ENCODE measurements around the gene ASXL3. TPM values are rescaled to one million over a fixed set of nuclear protein-coding genes. Genes with fewer than 3 reads are reported as not detected.

Gene ASXL3
- polyA plus RNA-seq, 1 donor (not counting 4 experiments of a cell fraction or from before 2014, with no cell fraction given), result not detected

DNA sequence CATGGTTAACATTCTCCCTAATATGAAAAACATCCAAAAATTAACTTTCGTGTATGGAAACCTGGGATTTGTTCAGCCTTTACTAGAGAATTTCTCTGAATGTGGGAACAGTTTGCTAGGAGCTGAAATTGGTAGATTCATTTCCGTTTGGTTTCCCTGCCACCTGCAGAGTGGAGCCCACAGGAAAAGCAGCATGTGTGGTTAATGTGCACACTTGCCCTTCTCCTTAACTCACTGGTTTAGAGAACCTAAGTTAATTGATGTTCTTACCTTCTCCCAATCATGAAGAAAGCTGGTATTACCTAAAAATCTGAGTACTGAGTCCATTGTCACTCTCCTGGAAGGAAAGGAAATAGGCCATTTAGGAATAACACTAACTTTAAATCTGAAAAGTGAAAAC is 37.6 kb upstream of the ASXL3 start:
- H3K27me3 ChIP-seq (ENCODE audit: control insufficient read depth, extremely low read depth, insufficient read depth, low read length), result no peaks in the 10 kb centered on the region
- no peak overlapping the region for H3K9ac ChIP-seq (ENCODE audit: control insufficient read depth, extremely low read depth, insufficient read depth, low read length)
- DNase-seq (ENCODE audit: low read depth, low spot score) (no peak), FAIRE-seq (no peak)
- dilution Hi-C loops (cut with MboI; ENCODE audit: extremely low pct_ligation_motif_present, low sequenced_read_pairs), result no loop called here
- H3K9me3 ChIP-seq (ENCODE audit: control insufficient read depth, low read depth, low read length), result no peaks in the 10 kb centered on the region
- no peaks in the 10 kb centered on the region for H4K20me1 ChIP-seq (ENCODE audit: control insufficient read depth, extremely low read depth, insufficient read depth, low read length)
- TF ChIP-seq, protein P1, sequence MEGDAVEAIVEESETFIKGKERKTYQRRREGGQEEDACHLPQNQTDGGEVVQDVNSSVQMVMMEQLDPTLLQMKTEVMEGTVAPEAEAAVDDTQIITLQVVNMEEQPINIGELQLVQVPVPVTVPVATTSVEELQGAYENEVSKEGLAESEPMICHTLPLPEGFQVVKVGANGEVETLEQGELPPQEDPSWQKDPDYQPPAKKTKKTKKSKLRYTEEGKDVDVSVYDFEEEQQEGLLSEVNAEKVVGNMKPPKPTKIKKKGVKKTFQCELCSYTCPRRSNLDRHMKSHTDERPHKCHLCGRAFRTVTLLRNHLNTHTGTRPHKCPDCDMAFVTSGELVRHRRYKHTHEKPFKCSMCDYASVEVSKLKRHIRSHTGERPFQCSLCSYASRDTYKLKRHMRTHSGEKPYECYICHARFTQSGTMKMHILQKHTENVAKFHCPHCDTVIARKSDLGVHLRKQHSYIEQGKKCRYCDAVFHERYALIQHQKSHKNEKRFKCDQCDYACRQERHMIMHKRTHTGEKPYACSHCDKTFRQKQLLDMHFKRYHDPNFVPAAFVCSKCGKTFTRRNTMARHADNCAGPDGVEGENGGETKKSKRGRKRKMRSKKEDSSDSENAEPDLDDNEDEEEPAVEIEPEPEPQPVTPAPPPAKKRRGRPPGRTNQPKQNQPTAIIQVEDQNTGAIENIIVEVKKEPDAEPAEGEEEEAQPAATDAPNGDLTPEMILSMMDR (optimal IDR thresholded peaks at IDR 0.05 in 1 of 3, IDR thresholded peaks at IDR 0.05 in 1 of 3, conservative IDR thresholded peaks at IDR 0.05 in 1 of 3; ENCODE audit: extremely low read depth in 1 of 3, insufficient read depth in 2 of 3, low read length in 3 of 3), result no peak
- no peak for TF ChIP-seq EZH2 (IDR thresholded peaks at IDR 0.05; ENCODE audit: low read length)
- no peak overlapping the region for H2AFZ ChIP-seq (ENCODE audit: control insufficient read depth, low read length)
- no peaks in the 10 kb centered on the region for H3K36me3 ChIP-seq (ENCODE audit: control insufficient read depth in 2 of 2, extremely low read depth in 1 of 2, insufficient read depth in 2 of 2, low read length in 2 of 2)
- H3K4me2 ChIP-seq (ENCODE audit: control insufficient read depth, extremely low read depth, insufficient read depth, low read depth, low read length), result no peak overlapping the region
- no peaks in the 10 kb centered on the region for H3K79me2 ChIP-seq (ENCODE audit: control insufficient read depth, insufficient read depth, low read length)
- H3K27ac ChIP-seq (ENCODE audit: control insufficient read depth, insufficient read depth, low read length), result no peak overlapping the region
- no peaks in the 10 kb centered on the region for H3K9me1 ChIP-seq (ENCODE audit: control insufficient read depth, extremely low read depth, insufficient read depth, low read length)
- no peak overlapping the region for H3K4me3 ChIP-seq (ENCODE audit: control insufficient read depth in 2 of 3, extremely low read depth in 1 of 3, insufficient read depth in 2 of 3, low read depth in 1 of 3, low read length in 3 of 3)
- H3K4me1 ChIP-seq (ENCODE audit: control insufficient read depth, extremely low read depth, insufficient read depth, low read length), result no peaks in the 10 kb centered on the region

DNA sequence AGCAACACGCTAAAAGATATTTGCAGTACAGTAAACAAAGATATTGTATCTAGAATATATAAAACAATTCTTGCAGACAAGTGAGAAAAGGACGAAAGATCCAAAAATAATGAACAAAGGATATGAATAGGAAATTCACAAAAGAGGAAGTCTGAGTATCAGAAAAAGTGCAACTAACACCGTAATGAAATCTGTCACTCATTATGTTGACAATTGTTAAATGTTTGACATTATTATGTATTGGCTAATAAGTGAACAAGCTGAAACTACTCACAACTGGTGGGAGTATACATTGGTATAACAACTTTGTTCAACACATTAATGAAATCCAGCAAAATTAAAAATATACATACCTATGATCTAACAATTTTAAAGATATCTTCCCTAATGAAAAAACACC is 36.7 kb upstream of the ASXL3 start:
- FAIRE-seq (no peak), DNase-seq (ENCODE audit: low read depth, low spot score) (no peak)
- H4K20me1 ChIP-seq (ENCODE audit: control insufficient read depth, extremely low read depth, insufficient read depth, low read length), result no peaks in the 10 kb centered on the region
- no peak overlapping the region for H2AFZ ChIP-seq (ENCODE audit: control insufficient read depth, low read length)
- H3K36me3 ChIP-seq (ENCODE audit: control insufficient read depth in 2 of 2, extremely low read depth in 1 of 2, insufficient read depth in 2 of 2, low read length in 2 of 2), result no peaks in the 10 kb centered on the region
- H3K79me2 ChIP-seq (ENCODE audit: control insufficient read depth, insufficient read depth, low read length), result no peaks in the 10 kb centered on the region
- no peak overlapping the region for H3K9ac ChIP-seq (ENCODE audit: control insufficient read depth, extremely low read depth, insufficient read depth, low read length)
- H3K9me1 ChIP-seq (ENCODE audit: control insufficient read depth, extremely low read depth, insufficient read depth, low read length), result no peaks in the 10 kb centered on the region
- dilution Hi-C loops (cut with MboI; ENCODE audit: extremely low pct_ligation_motif_present, low sequenced_read_pairs), result no loop called here
- no peak overlapping the region for H3K4me3 ChIP-seq (ENCODE audit: control insufficient read depth in 2 of 3, extremely low read depth in 1 of 3, insufficient read depth in 2 of 3, low read depth in 1 of 3, low read length in 3 of 3)
- no peak overlapping the region for H3K4me2 ChIP-seq (ENCODE audit: control insufficient read depth, extremely low read depth, insufficient read depth, low read depth, low read length)
- no peaks in the 10 kb centered on the region for H3K4me1 ChIP-seq (ENCODE audit: control insufficient read depth, extremely low read depth, insufficient read depth, low read length)
- H3K27ac ChIP-seq (ENCODE audit: control insufficient read depth, insufficient read depth, low read length), result no peak overlapping the region
- no peaks in the 10 kb centered on the region for H3K9me3 ChIP-seq (ENCODE audit: control insufficient read depth, low read depth, low read length)
- no peak for TF ChIP-seq EZH2 (IDR thresholded peaks at IDR 0.05; ENCODE audit: low read length)
- TF ChIP-seq, protein P1 (optimal IDR thresholded peaks at IDR 0.05 in 1 of 3, IDR thresholded peaks at IDR 0.05 in 1 of 3, conservative IDR thresholded peaks at IDR 0.05 in 1 of 3; ENCODE audit: extremely low read depth in 1 of 3, insufficient read depth in 2 of 3, low read length in 3 of 3), result no peak
- H3K27me3 ChIP-seq (ENCODE audit: control insufficient read depth, extremely low read depth, insufficient read depth, low read length), result no peaks in the 10 kb centered on the region
